Small intestine (tissue), 7 donors: ENCODE measurements around the gene CD82. TPM values are rescaled to one million over a fixed set of nuclear protein-coding genes. Genes with fewer than 3 reads are reported as not detected.
"Not testable (repeated sequence)": the region's sequence is repeated elsewhere in the genome, so short reads cannot be mapped to it uniquely, and the experiment has no call there.

Experiments used
- DNase-seq, 2 donors: peaks; one replicate each; pipeline versions ENCODE4 v3.0.0 to v3.0.0-alpha.2; 2013
- FAIRE-seq: peaks from 2 replicates; lab custom pipeline; 2012; peaks lifted over from hg19 to GRCh38; lab: Jason Lieb, UNC
- H3K27ac ChIP-seq, 3 donors: one replicate each; pipeline ENCODE4 v1.5.1; 2013; ENCODE audit warnings: low read length in 2 of 3, mild to moderate bottlenecking in 2 of 3, control low read depth in 1 of 3, inconsistent platforms in 1 of 3, low read depth in 1 of 3, moderate library complexity in 1 of 3
- H3K27me3 ChIP-seq, 3 donors: one replicate each; pipeline ENCODE4 v1.6.1; 2013; ENCODE audit warnings: low read length in 3 of 3, inconsistent platforms in 1 of 3; ENCODE audit not compliant: control insufficient read depth in 3 of 3, insufficient read depth in 3 of 3
- H3K36me3 ChIP-seq, 3 donors: one replicate each; pipeline ENCODE4 v1.6.1; 2013; ENCODE audit warnings: low read length in 3 of 3, inconsistent platforms in 1 of 3, low read depth in 1 of 3, mild to moderate bottlenecking in 1 of 3, moderate library complexity in 1 of 3; ENCODE audit not compliant: control insufficient read depth in 3 of 3, insufficient read depth in 2 of 3
- H3K4me1 ChIP-seq, 3 donors: one replicate each; pipeline ENCODE4 v1.6.1; 2013; ENCODE audit warnings: low read length in 2 of 3, inconsistent platforms in 1 of 3, low read depth in 1 of 3, mild to moderate bottlenecking in 1 of 3, moderate library complexity in 1 of 3; ENCODE audit not compliant: control insufficient read depth in 3 of 3, insufficient read depth in 2 of 3
- H3K4me3 ChIP-seq, 3 donors: one replicate each; pipeline ENCODE4 v1.5.1; 2013; ENCODE audit warnings: low read length in 3 of 3, control low read depth in 1 of 3, inconsistent platforms in 1 of 3, low read depth in 1 of 3, mild to moderate bottlenecking in 1 of 3, moderate library complexity in 1 of 3
- H3K9me3 ChIP-seq, 2 donors: one replicate each; pipeline ENCODE4 v1.6.1; 2013; ENCODE audit warnings: low read depth in 1 of 2, low read length in 1 of 2; ENCODE audit not compliant: control insufficient read depth in 2 of 2, insufficient read depth in 1 of 2
- WGBS, 3 donors: extraction: QIAGEN DNeasy Blood & Tissue Kit; methylation state at CpG; one replicate each; pipeline ENCODE4 v1.1.7; 2013; 5-methylcytosine and 5-hydroxymethylcytosine counted together
- polyA plus RNA-seq, 4 donors: library from polyadenylated mRNA; stranded (reverse) in 3 of 4; unstranded in 1 of 4; fragments of 200-250 nt in 3 of 4; fragments of 120-200 nt in 1 of 4; gene quantifications; one replicate each; pipeline versions ENCODE4 v1.2.1 to v1.2.3, GENCODE V29; 2013
- donor health status: healthy with polysubstance abuse.
- donor health status: control.
- donor health status: control.
- donor health status: Bipolar disorder and iron deficiency.
- donor health status: healthy.

The CD82 gene
- polyA plus RNA-seq, 4 donors = 24.2 to 108 (median 69.9) TPM

- Histone ChIP-seq H3K4me3 (no peak overlapping the region), H3K4me1 (no peaks in the 10 kb centered on the region), H3K9me3 (peaks cover 0 to 10% of the 10 kb centered on the region in 2 donors), H3K36me3 (no peaks in the 10 kb centered on the region), H3K27ac (no peak overlapping the region), H3K27me3 (peaks cover 0 to 2% (median 0%) of the 10 kb centered on the region in 3 donors)
- WGBS, 3 donors = 90 to 97% (median 95%) methylated on average over 4 of the region's 4 CpGs
- no peak for FAIRE-seq
- no peak for DNase-seq
These were observed 17.3 kb upstream of the CD82 start for GRCh38 chr11:44548032-44548695.

GRCh38 chr11:44548961-44549749 is 16.3 kb upstream of the CD82 start:
- not testable (repeated sequence) for H3K9me3 ChIP-seq, H3K4me3 ChIP-seq, H3K27me3 ChIP-seq, H3K36me3 ChIP-seq, FAIRE-seq, H3K4me1 ChIP-seq
- peak overlapping the region in 1 of 3 donors; percentile 20 for H3K27ac ChIP-seq
- 52 to 67% (median 53%) methylated on average over 5 of the region's 5 CpGs for WGBS, 3 donors
- peak in 1 of 2 donors; percentile 28 for DNase-seq

- peaks cover 0 to under 1% (median 0%) of the 10 kb centered on the region in 3 donors for H3K4me1 ChIP-seq
- peaks cover 0 to 10% of the 10 kb centered on the region in 2 donors for H3K9me3 ChIP-seq
- WGBS, 3 donors = 17 to 54% (median 40%) methylated on average over 8 of the region's 8 CpGs
- FAIRE-seq (no peak), DNase-seq (peak in 1 of 2 donors; percentile 87)
- H3K27me3 ChIP-seq = peaks cover 0 to 2% (median 0%) of the 10 kb centered on the region in 3 donors
- no peak overlapping the region for H3K27ac ChIP-seq
- no peak overlapping the region for H3K4me3 ChIP-seq
- H3K36me3 ChIP-seq = no peaks in the 10 kb centered on the region
These were observed 15.3 kb upstream of the CD82 start for GRCh38 chr11:44550123-44550522.

GRCh38 chr11:44551456-44552139 is 13.9 kb upstream of the CD82 start:
- 96 to 98% (median 96%) methylated on average over 4 of the region's 4 CpGs for WGBS, 3 donors
- no peak overlapping the region for H3K4me3 ChIP-seq
- H3K27me3 ChIP-seq = no peaks in the 10 kb centered on the region
- no peak overlapping the region for H3K27ac ChIP-seq
- peaks cover 0 to 4% (median 0%) of the 10 kb centered on the region in 3 donors for H3K4me1 ChIP-seq
- no peaks in the 10 kb centered on the region for H3K36me3 ChIP-seq
- FAIRE-seq = no peak
- DNase-seq = no peak
- H3K9me3 ChIP-seq = peaks cover 0 to 7% of the 10 kb centered on the region in 2 donors

GRCh38 chr11:44555031-44555800 is 10.2 kb upstream of the CD82 start:
- FAIRE-seq (no peak), DNase-seq (peak in 1 of 2 donors; percentile 43)
- no peak overlapping the region for H3K4me3 ChIP-seq
- peaks cover 0 to 18% (median 4%) of the 10 kb centered on the region in 3 donors for H3K4me1 ChIP-seq
- H3K27ac ChIP-seq = no peak overlapping the region
- H3K36me3 ChIP-seq = no peaks in the 10 kb centered on the region
- H3K27me3 ChIP-seq = no peaks in the 10 kb centered on the region
- H3K9me3 ChIP-seq = peaks cover 0 to 7% of the 10 kb centered on the region in 2 donors
- WGBS, 3 donors = 86 to 90% (median 87%) methylated on average over 5 of the region's 5 CpGs

- Histone ChIP-seq H3K27ac (peak overlapping the region in 1 of 3 donors; percentile 0), H3K4me3 (no peak overlapping the region), H3K36me3 (no peaks in the 10 kb centered on the region), H3K4me1 (peaks cover 0 to 18% (median 4%) of the 10 kb centered on the region in 3 donors), H3K27me3 (no peaks in the 10 kb centered on the region), H3K9me3 (peaks cover 0 to 7% of the 10 kb centered on the region in 2 donors)
- DNase-seq (peak; percentile 64 to 72), FAIRE-seq (no peak)
- 34 to 38% (median 34%) methylated on average over 11 of the region's 11 CpGs for WGBS, 3 donors
These were observed 8.6 kb upstream of the CD82 start for GRCh38 chr11:44556735-44557409.

- Histone ChIP-seq H3K36me3 (no peaks in the 10 kb centered on the region), H3K27ac (no peak overlapping the region), H3K9me3 (peaks cover 0 to 7% of the 10 kb centered on the region in 2 donors), H3K4me3 (no peak overlapping the region), H3K27me3 (no peaks in the 10 kb centered on the region), H3K4me1 (peaks cover 0 to 19% (median 4%) of the 10 kb centered on the region in 3 donors)
- WGBS, 3 donors = 80 to 86% (median 81%) methylated on average over 5 of the region's 5 CpGs
- no peak for DNase-seq
- FAIRE-seq = no peak
These were observed 8.0 kb upstream of the CD82 start for GRCh38 chr11:44557464-44557863.
